ENCODE measurements around the gene PCDH9. TPM values are rescaled to one million over a fixed set of nuclear protein-coding genes. Genes with fewer than 3 reads are reported as not detected.

The PCDH9 gene
- polyA plus RNA-seq, 1 of the 3 experiments (the other 2 are of a cell fraction): 1.3 TPM

GRCh38 chr13:66794340-66795031, 435.6 kb downstream of the PCDH9 start:
- Histone ChIP-seq H3K9ac (no peak overlapping the region), H3K27me3 (ENCODE audit: insufficient read depth) (no peaks in the 10 kb centered on the region), H3K79me2 (ENCODE audit: insufficient read depth) (no peaks in the 10 kb centered on the region), H4K20me1 (ENCODE audit: insufficient read depth) (no peaks in the 10 kb centered on the region), H3K9me2 (no peaks in the 10 kb centered on the region), H3F3A (replicated peaks; ENCODE audit: insufficient read depth) (no peaks in the 10 kb centered on the region), H3K36me3 (replicated peaks in 1 of 2; ENCODE audit: control insufficient read depth in 1 of 2, insufficient read depth in 2 of 2, low read length in 1 of 2) (no peaks in the 10 kb centered on the region), H2AFZ (ENCODE audit: low read depth) (no peak overlapping the region), H3K4me2 (no peak overlapping the region), H3K4me1 (ENCODE audit: control insufficient read depth in 1 of 2, insufficient read depth in 2 of 2, low read depth in 1 of 2, low read length in 1 of 2) (no peaks in the 10 kb centered on the region), H3K4me3 (ENCODE audit: low read depth in 2 of 2, low read length in 1 of 2) (no peak overlapping the region), H3K27ac (ENCODE audit: low read depth in 2 of 2, low read length in 1 of 2) (no peak overlapping the region), H3K9me3 (no peaks in the 10 kb centered on the region)
- ChIA-PET POLR2A (no interaction called here), CTCF (interaction anchor here (1.0 kb wide), 1 partner anchor 10 kb away, joined by 3 read pairs; no protein-coding TSS in a partner anchor)
- no peak for TF ChIP-seq FOXM1 (IDR thresholded peaks at IDR 0.05; ENCODE audit: low read depth)
- TF ChIP-seq, protein P1, sequence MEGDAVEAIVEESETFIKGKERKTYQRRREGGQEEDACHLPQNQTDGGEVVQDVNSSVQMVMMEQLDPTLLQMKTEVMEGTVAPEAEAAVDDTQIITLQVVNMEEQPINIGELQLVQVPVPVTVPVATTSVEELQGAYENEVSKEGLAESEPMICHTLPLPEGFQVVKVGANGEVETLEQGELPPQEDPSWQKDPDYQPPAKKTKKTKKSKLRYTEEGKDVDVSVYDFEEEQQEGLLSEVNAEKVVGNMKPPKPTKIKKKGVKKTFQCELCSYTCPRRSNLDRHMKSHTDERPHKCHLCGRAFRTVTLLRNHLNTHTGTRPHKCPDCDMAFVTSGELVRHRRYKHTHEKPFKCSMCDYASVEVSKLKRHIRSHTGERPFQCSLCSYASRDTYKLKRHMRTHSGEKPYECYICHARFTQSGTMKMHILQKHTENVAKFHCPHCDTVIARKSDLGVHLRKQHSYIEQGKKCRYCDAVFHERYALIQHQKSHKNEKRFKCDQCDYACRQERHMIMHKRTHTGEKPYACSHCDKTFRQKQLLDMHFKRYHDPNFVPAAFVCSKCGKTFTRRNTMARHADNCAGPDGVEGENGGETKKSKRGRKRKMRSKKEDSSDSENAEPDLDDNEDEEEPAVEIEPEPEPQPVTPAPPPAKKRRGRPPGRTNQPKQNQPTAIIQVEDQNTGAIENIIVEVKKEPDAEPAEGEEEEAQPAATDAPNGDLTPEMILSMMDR (IDR thresholded peaks at IDR 0.05): no peak
- TF ChIP-seq RFX5 (IDR thresholded peaks at IDR 0.05; ENCODE audit: low read length): no peak
- TF ChIP-seq GABPA (IDR thresholded peaks at IDR 0.05; ENCODE audit: low read depth): no peak
- no peak for TF ChIP-seq FOXJ3 (CRISPR knock-in tag; IDR thresholded peaks at IDR 0.05)
- TF ChIP-seq SIN3A (IDR thresholded peaks at IDR 0.05; ENCODE audit: borderline replicate concordance, low read depth, low read length): no peak
- no peak for TF ChIP-seq EZH2phosphoT487 (IDR thresholded peaks at IDR 0.05; ENCODE audit: borderline replicate concordance, low read depth)
- no peak for DNase-seq
- whole genome bisulfite sequencing (ENCODE audit: low lambda C conversion rate): 87% methylated on average over 5 of the region's 5 CpGs

GRCh38 chr13:66790861-66791260, 439.3 kb downstream of the PCDH9 start:
- Histone ChIP-seq H3K4me2 (no peak overlapping the region), H3F3A (replicated peaks; ENCODE audit: insufficient read depth) (no peaks in the 10 kb centered on the region), H3K4me1 (ENCODE audit: control insufficient read depth in 1 of 2, insufficient read depth in 2 of 2, low read depth in 1 of 2, low read length in 1 of 2) (no peaks in the 10 kb centered on the region), H3K9me3 (no peaks in the 10 kb centered on the region), H4K20me1 (ENCODE audit: insufficient read depth) (no peaks in the 10 kb centered on the region), H3K4me3 (ENCODE audit: low read depth in 2 of 2, low read length in 1 of 2) (no peak overlapping the region), H3K36me3 (replicated peaks in 1 of 2; ENCODE audit: control insufficient read depth in 1 of 2, insufficient read depth in 2 of 2, low read length in 1 of 2) (no peaks in the 10 kb centered on the region), H3K79me2 (ENCODE audit: insufficient read depth) (no peaks in the 10 kb centered on the region), H3K9ac (no peak overlapping the region), H3K27me3 (ENCODE audit: insufficient read depth) (no peaks in the 10 kb centered on the region), H3K9me2 (no peaks in the 10 kb centered on the region), H2AFZ (ENCODE audit: low read depth) (no peak overlapping the region), H3K27ac (ENCODE audit: low read depth in 2 of 2, low read length in 1 of 2) (no peak overlapping the region)
- no peak for DNase-seq
- POLR2A ChIA-PET: no interaction called here
- CTCF ChIA-PET: no interaction called here
- no peak for TF ChIP-seq POLR2AphosphoS5 (IDR thresholded peaks at IDR 0.05; ENCODE audit: low read depth, low read length)
- TF ChIP-seq, protein P2, sequence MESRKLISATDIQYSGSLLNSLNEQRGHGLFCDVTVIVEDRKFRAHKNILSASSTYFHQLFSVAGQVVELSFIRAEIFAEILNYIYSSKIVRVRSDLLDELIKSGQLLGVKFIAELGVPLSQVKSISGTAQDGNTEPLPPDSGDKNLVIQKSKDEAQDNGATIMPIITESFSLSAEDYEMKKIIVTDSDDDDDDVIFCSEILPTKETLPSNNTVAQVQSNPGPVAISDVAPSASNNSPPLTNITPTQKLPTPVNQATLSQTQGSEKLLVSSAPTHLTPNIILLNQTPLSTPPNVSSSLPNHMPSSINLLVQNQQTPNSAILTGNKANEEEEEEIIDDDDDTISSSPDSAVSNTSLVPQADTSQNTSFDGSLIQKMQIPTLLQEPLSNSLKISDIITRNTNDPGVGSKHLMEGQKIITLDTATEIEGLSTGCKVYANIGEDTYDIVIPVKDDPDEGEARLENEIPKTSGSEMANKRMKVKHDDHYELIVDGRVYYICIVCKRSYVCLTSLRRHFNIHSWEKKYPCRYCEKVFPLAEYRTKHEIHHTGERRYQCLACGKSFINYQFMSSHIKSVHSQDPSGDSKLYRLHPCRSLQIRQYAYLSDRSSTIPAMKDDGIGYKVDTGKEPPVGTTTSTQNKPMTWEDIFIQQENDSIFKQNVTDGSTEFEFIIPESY (IDR thresholded peaks at IDR 0.05; ENCODE audit: borderline replicate concordance, low read depth): no peak
- TF ChIP-seq SMC3 (IDR thresholded peaks at IDR 0.05; ENCODE audit: low read depth, low read length): no peak
- TF ChIP-seq, protein P1 (IDR thresholded peaks at IDR 0.05): no peak
- no peak for TF ChIP-seq RCOR1 (IDR thresholded peaks at IDR 0.05; ENCODE audit: low read length)
- TF ChIP-seq TAF1 (IDR thresholded peaks at IDR 0.05; ENCODE audit: borderline replicate concordance, low read depth, low read length): no peak
- TF ChIP-seq FOXJ3 (CRISPR knock-in tag; IDR thresholded peaks at IDR 0.05): no peak
- WGBS (ENCODE audit: low lambda C conversion rate): 92% methylated on average over 2 of the region's 2 CpGs

Measured in SK-N-SH (cell line).